Transverse colon (tissue), 4 donors: ENCODE measurements around the gene CGB1.

ENCODE experiments used
- POLR2A ChIP-seq: fragments of 450-650 bp; IDR thresholded peaks from one replicate; pipeline ENCODE4 v1.6.1; 2016; ENCODE audit warnings: antibody characterized with exemption, mild to moderate bottlenecking, moderate library complexity
- POLR2AphosphoS5 ChIP-seq, 3 donors: sonication (generic); formaldehyde crosslinking; IDR thresholded peaks; one replicate each; pipeline ENCODE4 v1.6.1; 2016; ENCODE audit warnings: antibody characterized with exemption in 3 of 3
- TF ChIP-seq, protein P1 (sequence below), 5 experiments: fragments of 200-600 bp in 3 of 5; fragments of 450-650 bp in 2 of 5; sonication (generic) in 3 of 5; IDR thresholded peaks; 1 replicate in 2 of 5; 2 replicates in 3 of 5; pipeline ENCODE4 v1.5.1; 2016 to 2017; ENCODE audit warnings: antibody characterized with exemption in 5 of 5, inconsistent platforms in 3 of 5, mild to moderate bottlenecking in 2 of 5, moderate library complexity in 1 of 5

GRCh38 chr19:49017041-49017665 lies 19.5 kb downstream of the CGB1 start, which contains the start of gene LHB:
- TF ChIP-seq POLR2A, result no peak
- TF ChIP-seq, protein P1, sequence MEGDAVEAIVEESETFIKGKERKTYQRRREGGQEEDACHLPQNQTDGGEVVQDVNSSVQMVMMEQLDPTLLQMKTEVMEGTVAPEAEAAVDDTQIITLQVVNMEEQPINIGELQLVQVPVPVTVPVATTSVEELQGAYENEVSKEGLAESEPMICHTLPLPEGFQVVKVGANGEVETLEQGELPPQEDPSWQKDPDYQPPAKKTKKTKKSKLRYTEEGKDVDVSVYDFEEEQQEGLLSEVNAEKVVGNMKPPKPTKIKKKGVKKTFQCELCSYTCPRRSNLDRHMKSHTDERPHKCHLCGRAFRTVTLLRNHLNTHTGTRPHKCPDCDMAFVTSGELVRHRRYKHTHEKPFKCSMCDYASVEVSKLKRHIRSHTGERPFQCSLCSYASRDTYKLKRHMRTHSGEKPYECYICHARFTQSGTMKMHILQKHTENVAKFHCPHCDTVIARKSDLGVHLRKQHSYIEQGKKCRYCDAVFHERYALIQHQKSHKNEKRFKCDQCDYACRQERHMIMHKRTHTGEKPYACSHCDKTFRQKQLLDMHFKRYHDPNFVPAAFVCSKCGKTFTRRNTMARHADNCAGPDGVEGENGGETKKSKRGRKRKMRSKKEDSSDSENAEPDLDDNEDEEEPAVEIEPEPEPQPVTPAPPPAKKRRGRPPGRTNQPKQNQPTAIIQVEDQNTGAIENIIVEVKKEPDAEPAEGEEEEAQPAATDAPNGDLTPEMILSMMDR (IDR thresholded peaks at IDR 0.05), result no peak
- TF ChIP-seq POLR2AphosphoS5 (IDR thresholded peaks at IDR 0.05), result no peak
